HUDEP-2 (cell line): ENCODE data around the gene PML.
A peak's percentile ranks its signal among the peaks of the same experiment; 100 is the strongest.
"Not testable (repeated sequence)": the region's sequence is repeated elsewhere in the genome, so short reads cannot be mapped to it uniquely, and the experiment has no call there.

Experiments
- DNase-seq, 76 experiments: peaks; one replicate each; lab custom pipeline; 2025; ENCODE audit not compliant: unreplicated experiment in 76 of 76; lab: John Stamatoyannopoulos, UW

Gene PML

DNA sequence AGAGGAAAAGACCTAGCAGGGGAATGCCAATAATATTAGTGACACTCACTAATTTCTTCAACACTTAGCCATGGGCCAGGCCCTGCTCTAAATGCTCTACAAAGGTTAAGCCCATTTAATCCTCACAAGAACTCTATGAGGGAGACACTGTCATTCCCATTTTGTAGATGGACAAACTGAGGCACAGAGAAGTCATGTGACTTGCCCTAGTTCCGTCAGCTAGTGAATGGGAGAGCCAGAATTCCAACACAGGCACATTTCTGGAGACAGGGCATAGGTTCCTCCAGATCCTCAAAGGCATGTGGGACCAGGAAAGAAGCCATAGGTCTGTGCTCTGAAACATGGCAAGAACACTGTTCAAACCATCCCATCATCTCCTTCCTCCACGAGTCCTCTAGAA is 36.7 kb upstream of the PML start:
- no peak for DNase-seq

DNA sequence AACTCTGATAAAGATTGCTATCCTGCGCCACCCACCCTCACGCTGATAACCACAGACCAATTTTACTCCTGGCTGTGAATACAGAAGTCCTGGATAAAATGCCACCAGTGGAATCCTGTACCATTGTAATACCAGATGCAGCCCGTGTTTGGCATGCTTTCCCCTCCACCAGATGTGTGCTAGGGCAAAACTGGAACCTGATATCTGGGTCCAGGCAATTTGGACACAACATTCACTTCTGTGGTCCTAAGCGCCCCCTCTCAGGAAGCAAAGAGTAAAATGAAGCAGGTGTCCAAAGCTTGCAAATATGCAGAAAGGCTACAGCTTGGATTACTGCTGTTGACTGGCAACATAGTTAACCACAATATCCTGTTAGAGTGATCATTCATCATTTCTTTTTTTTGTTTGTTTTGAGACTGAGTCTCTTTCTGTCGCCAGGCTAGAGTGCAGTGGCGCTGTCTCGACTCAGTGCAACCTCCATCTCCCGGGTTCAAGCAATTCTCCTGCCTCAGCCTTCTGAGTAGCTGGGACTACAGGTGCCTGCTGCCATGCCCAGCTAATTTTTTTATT is 35.4 kb upstream of the PML start:
- DNase-seq = no peak

DNA sequence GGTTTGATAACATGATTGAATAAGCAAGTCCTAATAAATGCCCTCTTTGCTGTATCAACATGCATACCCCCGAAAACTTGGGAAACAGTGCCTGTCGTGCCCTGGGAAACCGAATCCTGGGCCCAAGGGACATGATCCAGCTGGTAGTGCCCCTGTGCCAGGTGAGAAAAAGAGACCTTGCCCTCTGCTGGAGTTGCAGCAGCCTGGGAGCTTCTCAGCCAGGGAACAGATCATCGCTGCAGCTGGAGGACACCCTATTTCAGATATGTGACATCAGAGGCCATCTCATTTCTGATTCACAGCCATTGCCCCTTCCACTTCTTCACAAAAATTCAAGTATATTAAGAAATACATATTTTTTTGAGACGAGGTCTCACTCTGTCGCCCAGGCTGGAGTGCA is 34.7 kb upstream of the PML start:
- no peak for DNase-seq

DNA sequence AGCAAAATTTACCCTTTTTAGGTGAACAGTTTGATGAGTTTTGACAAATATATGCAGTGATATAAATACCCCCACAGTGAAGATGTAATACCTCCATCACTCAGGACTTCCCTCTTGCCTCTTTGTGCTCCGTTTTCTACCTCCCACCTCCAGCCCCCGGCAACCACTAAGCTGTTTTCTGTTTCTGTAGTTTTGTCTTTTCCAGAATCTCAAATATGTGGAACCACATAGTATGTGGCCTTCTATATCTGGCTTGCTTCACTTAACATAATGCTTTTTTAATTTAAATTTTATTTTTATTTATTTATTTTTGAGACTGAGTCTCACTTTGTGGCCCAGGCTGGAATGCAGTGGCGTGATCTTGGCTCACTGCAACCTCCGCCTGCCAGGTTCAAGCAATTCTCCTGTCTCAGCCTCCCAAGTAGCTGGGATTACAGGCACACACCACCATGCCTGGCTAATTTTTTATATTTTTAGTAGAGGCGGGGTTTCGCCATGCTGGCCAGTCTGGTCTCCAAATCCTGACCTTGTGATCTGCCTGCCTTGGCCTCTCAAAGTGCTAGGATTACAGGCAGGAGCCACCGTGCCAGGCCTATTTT is 33.9 kb upstream of the PML start:
- DNase-seq = not testable (repeated sequence)

DNA sequence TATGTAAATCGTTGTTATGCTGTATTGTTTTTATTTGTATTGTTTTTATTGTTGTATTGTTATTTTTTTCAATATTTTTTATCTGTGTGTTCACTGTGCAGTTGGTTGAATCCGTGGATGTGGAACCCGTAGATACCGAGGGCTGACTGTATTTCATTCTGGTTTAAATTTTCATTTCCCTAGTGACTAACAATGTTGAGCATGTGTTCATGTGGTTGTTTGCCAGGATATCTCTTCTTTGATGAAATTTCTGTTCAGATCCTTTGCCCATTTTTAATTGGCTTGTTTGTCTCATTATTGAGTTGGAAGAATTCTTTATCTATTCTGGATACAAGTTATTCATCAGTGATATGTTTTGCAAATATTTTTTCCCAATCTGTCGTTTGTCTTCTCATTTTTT is 32.1 kb upstream of the PML start:
- no peak for DNase-seq

DNA sequence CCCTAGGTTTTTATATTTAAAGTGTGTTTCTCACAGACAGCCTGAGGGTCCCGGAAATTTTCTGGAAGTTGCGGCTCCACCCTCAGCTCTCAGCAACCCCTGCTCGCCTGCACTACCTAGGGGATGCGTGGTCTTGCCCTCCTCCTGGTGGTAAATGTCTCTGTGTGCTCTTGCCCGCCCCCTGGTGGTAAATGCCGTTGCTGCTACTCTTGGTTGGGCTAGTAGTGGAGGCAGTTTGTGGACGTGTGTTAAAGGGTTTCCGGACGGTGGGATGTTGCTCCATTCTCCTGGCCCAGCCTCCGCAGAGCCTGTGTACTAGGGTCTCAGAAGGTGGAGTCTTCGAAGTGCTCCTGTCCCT is 29.8 kb upstream of the PML start:
- peak in 66 of 76 experiments; percentile 12 to 82 (median 57) for DNase-seq

DNA sequence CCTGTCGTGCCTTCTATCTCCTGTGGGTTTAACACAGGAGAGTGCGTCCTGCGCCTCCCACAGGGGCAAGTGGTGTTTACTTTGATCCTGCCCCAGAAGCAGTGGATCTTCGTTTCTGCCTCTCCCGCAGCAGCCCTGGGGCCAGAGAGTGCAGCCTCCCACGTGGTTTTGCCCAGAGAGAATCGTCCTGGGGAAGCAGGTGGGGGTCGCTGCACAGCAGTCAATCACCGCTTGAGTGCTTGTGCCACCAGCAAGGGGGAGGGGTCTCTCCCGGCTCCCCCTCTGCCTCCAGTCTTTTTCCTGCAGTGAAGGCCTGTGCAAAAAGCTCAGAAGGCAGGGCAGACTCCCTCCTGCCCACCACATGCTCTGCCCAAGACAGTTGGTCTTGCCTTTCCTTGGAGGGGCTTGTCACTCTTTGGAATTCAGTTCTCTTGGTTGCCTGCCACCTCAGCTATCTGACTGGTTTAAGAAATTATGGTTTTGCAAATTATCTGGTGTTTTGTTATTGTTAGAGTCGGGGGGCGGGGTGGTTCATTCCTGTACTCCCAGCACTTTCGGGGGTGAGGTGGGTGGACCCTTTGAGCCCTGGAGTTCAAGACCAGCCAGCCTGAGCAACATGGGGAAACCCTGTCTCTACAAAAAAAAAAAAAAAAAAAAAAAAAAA is 29.3 kb upstream of the PML start:
- no peak for DNase-seq

DNA sequence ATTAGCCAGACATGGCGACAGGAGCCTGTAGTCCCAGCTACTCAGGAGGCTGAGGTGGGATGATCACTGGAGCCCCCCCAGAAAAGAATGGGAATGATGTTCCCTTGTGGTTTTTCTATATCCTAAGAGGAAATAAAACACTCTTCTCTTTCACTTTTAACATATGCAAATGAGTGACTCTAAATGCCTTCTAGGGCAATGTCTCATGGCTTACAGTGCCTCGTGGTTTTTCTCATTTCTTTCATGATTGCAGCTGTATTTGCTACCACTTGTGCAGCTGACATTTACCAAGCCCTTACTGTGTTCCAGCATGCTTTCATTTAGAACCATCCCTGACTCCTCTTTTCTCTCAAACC is 28.8 kb upstream of the PML start:
- DNase-seq = no peak

DNA sequence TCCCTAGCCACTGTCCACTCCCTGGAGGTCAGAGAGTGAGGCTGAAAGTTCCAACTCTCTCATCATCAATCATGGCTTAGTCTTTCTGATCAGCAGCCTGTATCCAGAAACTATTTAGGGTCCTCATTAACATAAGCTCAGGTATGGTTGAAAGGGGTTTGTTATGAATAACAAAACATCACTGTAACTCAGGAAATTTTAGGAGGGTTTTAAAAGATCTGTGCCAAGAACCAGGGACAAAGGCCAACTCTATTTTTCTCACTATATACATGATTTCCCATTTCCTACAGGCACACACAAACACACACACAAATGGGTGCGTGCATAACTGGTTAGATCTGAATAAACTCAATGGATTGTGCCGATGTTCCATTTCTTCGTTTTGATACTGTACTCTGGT is 26.1 kb upstream of the PML start:
- DNase-seq = no peak

DNA sequence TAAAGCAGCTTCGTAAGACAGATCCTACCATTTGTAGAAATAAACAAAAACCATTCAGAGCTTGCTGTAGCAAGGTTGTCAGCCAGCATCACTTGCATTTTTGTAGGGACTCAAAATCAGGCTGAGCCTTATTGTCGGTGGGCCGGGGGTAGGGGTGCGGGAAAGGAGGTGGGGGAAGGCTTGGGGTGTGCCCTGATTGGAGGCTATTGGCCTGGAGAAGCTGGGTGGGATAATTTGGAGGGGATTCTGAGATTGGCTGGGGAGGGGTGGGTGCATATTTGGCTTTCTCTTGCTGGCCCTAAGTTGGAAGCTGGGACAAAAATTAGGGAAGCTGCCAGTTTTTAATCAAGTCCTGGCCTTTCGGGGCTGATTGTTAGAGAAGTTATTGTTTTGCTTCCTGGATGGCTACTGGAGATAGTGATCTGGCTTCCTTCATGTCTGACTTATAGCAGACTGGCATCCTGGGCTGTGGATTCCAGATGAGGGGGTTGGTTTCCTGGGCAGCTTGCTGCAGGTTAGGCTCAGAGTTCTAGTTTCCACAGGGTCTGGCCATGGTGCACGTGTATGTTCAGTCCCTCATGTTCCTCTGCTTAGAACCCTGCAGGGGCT is 25.3 kb upstream of the PML start:
- DNase-seq = no peak

DNA sequence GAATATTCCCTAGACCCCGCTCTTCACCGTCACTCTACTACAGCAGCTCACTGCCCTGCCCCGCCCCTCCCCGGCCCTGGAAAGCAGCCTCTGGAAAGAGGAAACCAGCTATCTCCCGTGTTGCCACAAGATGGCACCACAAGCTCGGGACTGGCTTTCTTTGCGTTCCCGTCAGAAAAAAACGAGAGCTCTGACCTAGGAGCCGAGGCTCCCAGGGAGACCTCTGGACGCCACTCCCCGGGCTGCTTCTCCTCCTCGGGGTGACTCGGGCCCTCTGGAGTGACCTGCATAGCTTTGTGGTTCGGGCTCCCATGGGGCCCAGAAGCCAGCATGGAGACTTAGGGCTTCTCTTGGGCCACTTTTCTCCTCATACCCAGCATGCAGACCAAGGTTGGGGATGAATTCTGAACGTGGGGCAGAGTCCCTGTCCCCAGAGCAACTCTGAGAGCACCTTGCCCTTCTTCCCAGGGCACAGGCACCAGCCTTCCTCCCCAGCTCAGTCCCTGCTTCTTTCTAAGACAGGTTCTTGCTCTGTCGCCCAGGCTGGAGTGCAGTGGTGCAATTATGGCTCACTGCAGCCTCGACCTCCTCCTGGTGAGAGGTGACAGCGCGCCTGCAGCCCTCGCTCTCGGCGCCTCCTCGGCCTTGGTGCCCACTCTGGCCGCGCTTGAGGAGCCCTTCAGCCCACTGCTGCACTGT is 21.4 kb upstream of the PML start:
- DNase-seq = peak in 72 of 76 experiments; percentile 4 to 86 (median 68)

DNA sequence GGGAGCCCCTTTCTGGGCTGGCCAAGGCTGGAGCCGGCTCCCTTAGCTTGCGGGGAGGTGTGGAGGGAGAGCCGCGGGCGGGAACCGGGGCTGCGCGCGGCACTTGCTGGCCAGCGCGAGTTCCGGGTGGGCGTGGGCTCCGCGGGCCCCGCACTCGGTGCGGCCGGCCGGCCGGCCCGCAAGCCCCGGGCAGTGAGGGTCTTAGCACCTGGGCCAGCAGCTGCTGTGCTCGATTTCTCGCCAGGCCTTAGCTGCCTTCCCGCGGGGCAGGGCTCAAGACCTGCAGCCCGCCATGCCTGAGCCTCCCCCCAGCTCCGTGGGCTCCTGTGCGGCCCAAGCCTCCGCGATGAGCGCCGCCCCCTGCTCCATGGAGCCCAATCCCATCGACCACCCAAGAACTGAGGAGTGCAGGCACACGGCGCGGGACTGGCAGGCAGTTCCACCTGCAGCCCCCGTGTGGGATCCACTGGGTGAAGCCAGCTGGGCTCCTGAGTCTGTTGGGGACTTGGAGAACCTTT is 20.8 kb upstream of the PML start:
- not testable (repeated sequence) for DNase-seq

DNA sequence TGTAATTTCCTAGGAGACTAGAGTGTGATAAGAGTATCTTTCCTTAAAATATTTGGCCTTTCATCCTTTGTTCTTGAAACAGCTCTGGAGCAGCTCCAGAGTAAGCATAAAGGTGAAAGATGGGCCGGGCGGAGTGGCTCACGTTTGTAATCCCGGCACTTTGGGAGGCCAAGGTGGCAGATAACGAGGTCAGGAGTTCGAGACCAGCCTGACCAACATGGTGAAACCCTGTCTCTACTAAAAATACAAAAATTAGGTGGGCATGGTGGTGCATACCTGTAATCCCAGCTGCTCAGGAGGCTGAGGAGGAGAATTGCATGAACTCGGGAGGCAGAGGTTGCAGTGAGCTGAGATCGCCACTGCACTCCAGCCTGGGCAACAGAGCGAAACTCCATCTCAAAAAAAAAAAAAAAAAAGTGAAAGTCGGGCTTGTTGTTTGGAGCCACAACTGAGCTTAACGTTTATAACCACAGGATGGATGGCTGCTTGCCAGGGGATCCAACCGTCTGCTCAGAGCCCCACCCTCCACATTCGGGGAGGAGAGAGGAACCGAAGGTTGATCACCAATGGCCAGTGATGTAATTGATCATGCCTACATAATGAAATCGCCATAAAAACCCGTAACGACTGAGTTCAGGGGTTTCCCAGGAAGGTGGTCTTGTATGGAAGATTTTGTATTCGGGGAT is 18.9 kb upstream of the PML start:
- peak in 70 of 76 experiments; percentile 13 to 84 (median 58) for DNase-seq

DNA sequence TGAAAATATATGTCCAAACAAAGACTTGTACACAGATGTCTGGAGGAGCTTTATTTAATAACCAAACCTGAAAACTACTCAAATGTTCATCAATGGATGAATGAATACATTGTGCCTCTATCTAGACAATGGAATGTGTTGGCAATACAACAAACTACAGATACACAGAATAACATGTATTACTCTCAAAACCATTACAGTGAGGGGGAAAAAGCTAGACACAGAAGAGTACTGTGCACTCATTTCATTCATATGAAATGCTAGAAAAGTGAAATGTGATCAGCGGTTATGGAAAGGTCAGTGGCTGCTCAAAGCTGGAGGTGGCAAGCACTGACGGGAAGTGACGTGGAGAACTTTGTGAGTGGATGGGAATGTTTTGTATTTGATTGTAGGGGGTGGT is 15.6 kb upstream of the PML start:
- DNase-seq = no peak

DNA sequence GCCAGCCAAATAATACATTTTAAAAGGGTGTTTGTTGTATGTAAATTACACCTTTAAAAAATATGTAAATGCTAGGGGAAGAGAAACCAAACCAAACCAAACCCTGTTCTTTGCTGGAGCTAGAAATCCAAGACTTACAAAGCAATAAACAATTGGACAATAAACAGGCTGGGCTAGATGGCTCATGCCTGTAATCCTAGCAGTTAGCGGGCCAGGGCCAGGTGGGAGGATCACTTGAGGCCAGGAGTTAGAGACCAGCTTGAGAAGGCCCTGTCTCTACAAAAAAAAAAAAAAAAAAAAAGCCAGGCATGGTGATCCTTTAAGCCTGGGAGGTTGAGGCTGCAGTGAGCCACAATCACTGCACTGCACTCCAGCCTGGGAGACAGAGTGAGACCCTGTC is 14.9 kb upstream of the PML start:
- no peak for DNase-seq

DNA sequence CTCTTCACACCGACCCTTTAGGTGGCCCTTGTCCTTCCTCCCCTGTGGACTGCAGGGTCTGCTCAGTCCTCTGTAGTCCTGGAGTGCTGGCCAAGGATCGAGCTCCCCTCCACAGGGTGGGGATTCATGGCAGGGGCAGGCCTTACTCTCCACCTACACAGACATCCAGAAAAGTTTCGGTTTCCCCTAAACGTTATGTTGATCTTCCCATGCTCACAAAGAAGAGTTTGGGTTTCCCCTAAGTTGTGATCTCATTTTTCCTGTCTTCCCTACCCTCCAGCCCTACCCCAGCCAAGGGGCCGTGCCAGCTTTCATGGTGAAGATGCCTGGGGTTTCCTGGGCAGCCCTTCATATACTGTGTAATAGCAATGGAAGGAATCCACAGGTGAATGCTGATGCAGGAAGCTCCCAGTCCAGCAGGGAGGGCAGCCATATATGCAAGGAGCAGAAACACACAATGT is 12.7 kb upstream of the PML start:
- DNase-seq = no peak

DNA sequence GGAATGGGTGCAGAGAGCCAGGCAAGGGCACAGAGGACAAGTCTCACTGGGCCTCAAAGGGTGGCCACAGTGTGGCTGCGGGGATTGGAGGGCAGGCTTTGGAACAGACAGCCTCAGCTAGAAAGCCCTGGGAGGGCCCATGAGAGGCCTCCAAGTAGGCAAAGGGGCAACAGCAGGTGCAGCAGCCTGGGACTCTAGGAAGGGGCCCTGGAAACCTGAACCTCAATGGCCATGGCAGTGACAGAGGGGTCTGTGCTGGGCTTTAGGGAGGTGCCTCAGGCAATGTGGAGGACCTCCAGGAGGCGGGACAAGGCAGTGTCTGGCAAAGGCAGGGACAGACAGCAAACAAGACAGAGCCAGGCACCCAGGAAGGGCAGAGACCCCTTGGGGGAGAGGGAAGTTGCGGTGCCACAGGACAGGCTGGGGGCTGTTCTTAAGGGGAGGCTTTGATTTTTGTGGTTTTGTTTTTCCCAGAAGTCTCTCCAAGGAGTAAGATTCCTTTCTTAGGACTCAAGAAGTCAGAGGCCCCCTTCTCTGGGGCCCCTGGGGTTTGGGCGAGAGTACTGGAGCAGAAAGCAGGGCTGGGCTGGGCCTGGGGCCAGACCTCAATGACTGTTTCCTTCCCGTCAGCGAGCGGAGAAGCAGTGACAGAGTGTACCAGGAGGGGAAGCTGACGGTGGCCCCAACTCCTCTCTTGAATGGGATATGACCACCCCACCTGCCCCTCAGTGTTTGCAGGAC is 12.1 kb upstream of the PML start:
- DNase-seq = peak in 57 of 76 experiments; percentile 5 to 75 (median 43)

DNA sequence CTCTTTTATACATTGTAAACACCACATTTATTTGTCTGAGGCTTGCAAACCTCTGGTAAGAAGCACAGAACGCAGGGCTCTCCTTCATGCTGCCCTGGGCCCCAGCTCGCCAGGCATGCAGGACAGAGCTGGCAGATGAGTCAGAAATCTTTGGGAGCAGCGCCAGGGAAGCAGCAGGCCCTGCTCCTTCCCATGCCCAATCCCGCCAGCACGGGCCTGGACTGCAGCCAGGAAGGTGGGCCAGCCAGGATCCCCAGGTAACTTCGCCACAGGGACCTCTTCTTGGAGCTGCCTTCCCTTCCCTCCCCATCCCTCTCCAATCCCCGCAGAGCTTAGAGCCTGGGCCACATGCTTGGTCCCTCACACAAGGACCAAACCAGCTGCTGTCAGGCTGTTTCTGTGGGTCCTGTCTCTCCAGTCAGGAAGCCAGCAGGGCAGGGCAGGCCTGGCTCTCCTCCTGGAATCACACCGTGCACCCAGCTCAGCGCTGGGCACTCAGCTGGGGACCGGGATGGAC is 11.2 kb upstream of the PML start:
- peak in 4 of 76 experiments; percentile 4 to 18 (median 10) for DNase-seq

DNA sequence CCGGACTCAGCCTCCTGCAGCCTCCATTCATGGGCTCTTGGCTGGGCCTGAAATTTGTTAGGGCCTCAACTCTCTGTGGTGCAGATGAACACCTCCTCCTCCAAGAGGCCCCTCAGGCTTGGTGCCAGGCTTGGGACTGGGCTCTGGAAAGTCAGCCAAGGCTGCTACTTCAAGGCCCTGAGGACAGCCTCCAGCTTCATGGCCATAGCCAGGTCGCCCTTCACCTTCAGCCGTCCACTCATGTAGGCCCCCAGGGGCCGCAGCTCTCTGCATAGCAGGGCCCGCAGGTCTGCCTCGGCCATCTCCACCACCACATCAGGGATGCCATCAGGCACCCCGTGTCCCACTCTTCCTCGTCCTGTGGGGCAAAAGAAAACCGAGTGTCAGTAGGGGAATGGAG is 10.7 kb upstream of the PML start:
- no peak for DNase-seq
